HepG2 (cell line): ENCODE measurements around the gene JPH2. TPM values are rescaled to one million over a fixed set of nuclear protein-coding genes. Genes with fewer than 3 reads are reported as not detected.

ENCODE experiments used
- ATM ChIP-seq: fragments of 450-650 bp; IDR thresholded peaks from 2 replicates; pipeline ENCODE4 v1.7.1; 2017; ENCODE audit warnings: mild to moderate bottlenecking, borderline replicate concordance
- ELF3 ChIP-seq: IDR thresholded peaks from 2 replicates; pipeline ENCODE4 v1.6.1; 2016; ENCODE audit warnings: missing genetic modification reagents, missing compliant biosample characterization
- KDM5B ChIP-seq: sonication (generic); formaldehyde crosslinking; IDR thresholded peaks from 2 replicates; pipeline ENCODE4 v1.4.0; 2020; ENCODE audit warnings: missing genetic modification reagents, mild to moderate bottlenecking, borderline replicate concordance
- MEIS2 ChIP-seq: sonication (generic); formaldehyde crosslinking; IDR thresholded peaks from 2 replicates; pipeline ENCODE4 v1.9.0; 2021; ENCODE audit warnings: mild to moderate bottlenecking, missing genetic modification reagents
- RBAK ChIP-seq: sonication (generic); formaldehyde crosslinking; IDR thresholded peaks from 2 replicates; pipeline ENCODE4 v1.5.1; 2020; ENCODE audit warnings: mild to moderate bottlenecking, missing genetic modification reagents
- STAT5B ChIP-seq: sonication (generic); formaldehyde crosslinking; IDR thresholded peaks from 2 replicates; pipeline ENCODE4 v1.4.0; 2020; ENCODE audit warnings: missing genetic modification reagents
- ZNF367 ChIP-seq: sonication (generic); formaldehyde crosslinking; IDR thresholded peaks from 2 replicates; pipeline ENCODE4 v1.4.0; 2020; ENCODE audit warnings: missing genetic modification reagents, borderline replicate concordance
- polyA plus RNA-seq, 8 experiments: library from polyadenylated mRNA; depleted of rRNA in 3 of 8; stranded (reverse) in 7 of 8; unstranded in 1 of 8; fragments of >200 nt; fragmentation: Illumina TruSeq in 4 of 8; extraction: Trizol in 4 of 8; gene quantifications; 2 replicates each; pipeline versions ENCODE4 v1.2.1 to v1.2.3, GENCODE V29; 2011 to 2016; ENCODE audit warnings: low read depth in 4 of 8, missing spikeins in 1 of 8, mixed read lengths in 1 of 8; ENCODE audit not compliant: insufficient read depth in 1 of 8
- total RNA-seq, 5 experiments: library from RNA; depleted of rRNA; stranded (reverse); fragments of >200 nt; fragmentation: Illumina TruSeq; extraction: Trizol; gene quantifications; 2 replicates each; pipeline ENCODE4 v1.2.3, GENCODE V29; 2016; ENCODE audit warnings: low read depth in 1 of 5
- TF ChIP-seq, protein P1 (sequence below): IDR thresholded peaks from 2 replicates; pipeline ENCODE4 v1.6.1; 2016; ENCODE audit warnings: low read depth, missing genetic modification reagents, missing compliant biosample characterization
- TF ChIP-seq, protein P2 (sequence below), 2 experiments: fragments of 450-650 bp in 1 of 2; sonication (generic) in 1 of 2; formaldehyde crosslinking in 1 of 2; IDR thresholded peaks; 2 replicates each; pipeline versions ENCODE4 v1.6.1 to v1.8.0; 2016 to 2022; ENCODE audit warnings: antibody characterized with exemption in 1 of 2, mild to moderate bottlenecking in 1 of 2, missing genetic modification reagents in 1 of 2
- TF ChIP-seq, protein P3 (sequence below): sonication (generic); formaldehyde crosslinking; IDR thresholded peaks from 2 replicates; pipeline ENCODE4 v1.8.1; 2022; ENCODE audit warnings: mild to moderate bottlenecking, missing genetic modification reagents

JPH2 gene
- total and polyA plus RNA-seq, 2 of the 13 experiments (the other 11 are each of a cell fraction or from before 2014, with no cell fraction given): 0.42 TPM; not detected in 1

DNA sequence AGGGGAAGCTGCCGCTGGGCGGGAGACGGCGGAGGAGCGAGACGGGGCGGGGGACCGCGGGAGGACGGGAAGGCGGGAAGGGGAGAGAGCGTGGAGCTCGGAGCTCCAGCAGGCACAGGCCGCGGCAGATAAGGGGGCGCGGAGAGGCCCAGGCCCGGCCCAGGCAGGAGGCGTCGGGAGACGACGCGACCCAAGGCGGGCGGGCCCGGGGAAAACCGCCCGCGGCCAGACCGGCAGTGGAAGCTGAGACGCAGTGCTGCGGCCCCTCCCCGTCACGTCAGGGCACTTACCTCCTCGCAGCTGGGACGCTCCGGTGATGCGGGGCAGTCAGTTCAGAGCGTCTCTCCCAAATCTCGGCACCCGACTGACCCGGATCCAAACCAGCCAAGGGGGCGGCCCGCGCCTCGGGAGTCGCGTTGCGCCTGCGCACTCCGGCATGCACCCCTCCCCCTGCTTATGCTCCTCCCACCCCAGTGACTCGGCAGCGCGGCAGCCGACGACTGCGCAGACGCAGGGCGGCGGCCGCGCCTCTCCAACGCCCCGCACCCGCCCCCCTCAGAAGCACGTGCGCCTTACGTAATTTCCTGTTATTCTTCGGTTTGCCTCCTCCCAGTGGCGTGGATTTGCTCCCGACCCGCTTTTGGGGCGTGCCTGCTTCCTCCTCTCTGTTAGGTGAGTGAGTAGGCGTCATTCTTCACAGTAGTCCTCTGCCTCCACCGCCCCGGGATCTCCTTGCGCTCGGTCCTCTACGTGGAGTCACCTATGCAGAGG, 23.6 kb upstream of the JPH2 start, which contains the start of gene OSER1 (continued):
- TF ChIP-seq ZNF367 (CRISPR knock-in tag): no peak; the same call in 1 of the 2 replicates
- TF ChIP-seq ELF3: peak; percentile 96
- TF ChIP-seq, protein P1, sequence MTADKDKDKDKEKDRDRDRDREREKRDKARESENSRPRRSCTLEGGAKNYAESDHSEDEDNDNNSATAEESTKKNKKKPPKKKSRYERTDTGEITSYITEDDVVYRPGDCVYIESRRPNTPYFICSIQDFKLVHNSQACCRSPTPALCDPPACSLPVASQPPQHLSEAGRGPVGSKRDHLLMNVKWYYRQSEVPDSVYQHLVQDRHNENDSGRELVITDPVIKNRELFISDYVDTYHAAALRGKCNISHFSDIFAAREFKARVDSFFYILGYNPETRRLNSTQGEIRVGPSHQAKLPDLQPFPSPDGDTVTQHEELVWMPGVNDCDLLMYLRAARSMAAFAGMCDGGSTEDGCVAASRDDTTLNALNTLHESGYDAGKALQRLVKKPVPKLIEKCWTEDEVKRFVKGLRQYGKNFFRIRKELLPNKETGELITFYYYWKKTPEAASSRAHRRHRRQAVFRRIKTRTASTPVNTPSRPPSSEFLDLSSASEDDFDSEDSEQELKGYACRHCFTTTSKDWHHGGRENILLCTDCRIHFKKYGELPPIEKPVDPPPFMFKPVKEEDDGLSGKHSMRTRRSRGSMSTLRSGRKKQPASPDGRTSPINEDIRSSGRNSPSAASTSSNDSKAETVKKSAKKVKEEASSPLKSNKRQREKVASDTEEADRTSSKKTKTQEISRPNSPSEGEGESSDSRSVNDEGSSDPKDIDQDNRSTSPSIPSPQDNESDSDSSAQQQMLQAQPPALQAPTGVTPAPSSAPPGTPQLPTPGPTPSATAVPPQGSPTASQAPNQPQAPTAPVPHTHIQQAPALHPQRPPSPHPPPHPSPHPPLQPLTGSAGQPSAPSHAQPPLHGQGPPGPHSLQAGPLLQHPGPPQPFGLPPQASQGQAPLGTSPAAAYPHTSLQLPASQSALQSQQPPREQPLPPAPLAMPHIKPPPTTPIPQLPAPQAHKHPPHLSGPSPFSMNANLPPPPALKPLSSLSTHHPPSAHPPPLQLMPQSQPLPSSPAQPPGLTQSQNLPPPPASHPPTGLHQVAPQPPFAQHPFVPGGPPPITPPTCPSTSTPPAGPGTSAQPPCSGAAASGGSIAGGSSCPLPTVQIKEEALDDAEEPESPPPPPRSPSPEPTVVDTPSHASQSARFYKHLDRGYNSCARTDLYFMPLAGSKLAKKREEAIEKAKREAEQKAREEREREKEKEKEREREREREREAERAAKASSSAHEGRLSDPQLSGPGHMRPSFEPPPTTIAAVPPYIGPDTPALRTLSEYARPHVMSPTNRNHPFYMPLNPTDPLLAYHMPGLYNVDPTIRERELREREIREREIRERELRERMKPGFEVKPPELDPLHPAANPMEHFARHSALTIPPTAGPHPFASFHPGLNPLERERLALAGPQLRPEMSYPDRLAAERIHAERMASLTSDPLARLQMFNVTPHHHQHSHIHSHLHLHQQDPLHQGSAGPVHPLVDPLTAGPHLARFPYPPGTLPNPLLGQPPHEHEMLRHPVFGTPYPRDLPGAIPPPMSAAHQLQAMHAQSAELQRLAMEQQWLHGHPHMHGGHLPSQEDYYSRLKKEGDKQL: 0 out of 2 replicates have a peak, but pooled peaks have one; percentile 44
- 0 out of 2 replicates have a peak, but pooled peaks have one; percentile 24 for TF ChIP-seq RBAK (CRISPR knock-in tag)
- peak; percentile 92 for TF ChIP-seq KDM5B (CRISPR knock-in tag)
- no peak for TF ChIP-seq ATM
- TF ChIP-seq, protein P2, sequence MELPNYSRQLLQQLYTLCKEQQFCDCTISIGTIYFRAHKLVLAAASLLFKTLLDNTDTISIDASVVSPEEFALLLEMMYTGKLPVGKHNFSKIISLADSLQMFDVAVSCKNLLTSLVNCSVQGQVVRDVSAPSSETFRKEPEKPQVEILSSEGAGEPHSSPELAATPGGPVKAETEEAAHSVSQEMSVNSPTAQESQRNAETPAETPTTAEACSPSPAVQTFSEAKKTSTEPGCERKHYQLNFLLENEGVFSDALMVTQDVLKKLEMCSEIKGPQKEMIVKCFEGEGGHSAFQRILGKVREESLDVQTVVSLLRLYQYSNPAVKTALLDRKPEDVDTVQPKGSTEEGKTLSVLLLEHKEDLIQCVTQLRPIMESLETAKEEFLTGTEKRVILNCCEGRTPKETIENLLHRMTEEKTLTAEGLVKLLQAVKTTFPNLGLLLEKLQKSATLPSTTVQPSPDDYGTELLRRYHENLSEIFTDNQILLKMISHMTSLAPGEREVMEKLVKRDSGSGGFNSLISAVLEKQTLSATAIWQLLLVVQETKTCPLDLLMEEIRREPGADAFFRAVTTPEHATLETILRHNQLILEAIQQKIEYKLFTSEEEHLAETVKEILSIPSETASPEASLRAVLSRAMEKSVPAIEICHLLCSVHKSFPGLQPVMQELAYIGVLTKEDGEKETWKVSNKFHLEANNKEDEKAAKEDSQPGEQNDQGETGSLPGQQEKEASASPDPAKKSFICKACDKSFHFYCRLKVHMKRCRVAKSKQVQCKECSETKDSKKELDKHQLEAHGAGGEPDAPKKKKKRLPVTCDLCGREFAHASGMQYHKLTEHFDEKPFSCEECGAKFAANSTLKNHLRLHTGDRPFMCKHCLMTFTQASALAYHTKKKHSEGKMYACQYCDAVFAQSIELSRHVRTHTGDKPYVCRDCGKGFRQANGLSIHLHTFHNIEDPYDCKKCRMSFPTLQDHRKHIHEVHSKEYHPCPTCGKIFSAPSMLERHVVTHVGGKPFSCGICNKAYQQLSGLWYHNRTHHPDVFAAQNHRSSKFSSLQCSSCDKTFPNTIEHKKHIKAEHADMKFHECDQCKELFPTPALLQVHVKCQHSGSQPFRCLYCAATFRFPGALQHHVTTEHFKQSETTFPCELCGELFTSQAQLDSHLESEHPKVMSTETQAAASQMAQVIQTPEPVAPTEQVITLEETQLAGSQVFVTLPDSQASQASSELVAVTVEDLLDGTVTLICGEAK (IDR thresholded peaks at IDR 0.05): no peak
- TF ChIP-seq, protein P2 (CRISPR knock-in tag; IDR thresholded peaks at IDR 0.05): peak; percentile 66
- peak; percentile 96; the same call in 1 of the 2 replicates for TF ChIP-seq STAT5B
- TF ChIP-seq MEIS2 (CRISPR knock-in tag): no peak; the same call in 1 of the 2 replicates
- TF ChIP-seq, protein P3, sequence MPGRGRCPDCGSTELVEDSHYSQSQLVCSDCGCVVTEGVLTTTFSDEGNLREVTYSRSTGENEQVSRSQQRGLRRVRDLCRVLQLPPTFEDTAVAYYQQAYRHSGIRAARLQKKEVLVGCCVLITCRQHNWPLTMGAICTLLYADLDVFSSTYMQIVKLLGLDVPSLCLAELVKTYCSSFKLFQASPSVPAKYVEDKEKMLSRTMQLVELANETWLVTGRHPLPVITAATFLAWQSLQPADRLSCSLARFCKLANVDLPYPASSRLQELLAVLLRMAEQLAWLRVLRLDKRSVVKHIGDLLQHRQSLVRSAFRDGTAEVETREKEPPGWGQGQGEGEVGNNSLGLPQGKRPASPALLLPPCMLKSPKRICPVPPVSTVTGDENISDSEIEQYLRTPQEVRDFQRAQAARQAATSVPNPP (CRISPR knock-in tag): 0 out of 2 replicates have a peak, but pooled peaks have one; percentile 61
